Retina (tissue), 1 donor: Measurements from ENCODE around the gene DAPK1.

Experiments
- DNase-seq: peaks from one replicate; pipeline ENCODE4 v3.0.0-alpha.2; 2016

DAPK1 gene

GRCh38 chr9:87650611-87651295, 153.1 kb downstream of the DAPK1 start:
- DNase-seq, result no peak

- no peak for DNase-seq
These were observed 153.8 kb downstream of the DAPK1 start for GRCh38 chr9:87651431-87651830.

GRCh38 chr9:87653941-87654340, 156.3 kb downstream of the DAPK1 start:
- DNase-seq, result no peak

- DNase-seq, result no peak
These were observed 158.1 kb downstream of the DAPK1 start for GRCh38 chr9:87655731-87656130.

GRCh38 chr9:87656485-87656884, 158.8 kb downstream of the DAPK1 start:
- DNase-seq, result no peak

- no peak for DNase-seq
These were observed 159.5 kb downstream of the DAPK1 start for GRCh38 chr9:87657190-87657589.

- DNase-seq, result no peak
These were observed 160.2 kb downstream of the DAPK1 start for GRCh38 chr9:87657893-87658292.

- no peak for DNase-seq
These were observed 160.8 kb downstream of the DAPK1 start for GRCh38 chr9:87658511-87658910.

GRCh38 chr9:87659534-87660419, 162.1 kb downstream of the DAPK1 start:
- DNase-seq, result no peak

GRCh38 chr9:87661241-87661640, 163.6 kb downstream of the DAPK1 start:
- no peak for DNase-seq

GRCh38 chr9:87662808-87663528, 165.3 kb downstream of the DAPK1 start:
- DNase-seq, result peak; percentile 83

- no peak for DNase-seq
These were observed 165.9 kb downstream of the DAPK1 start for GRCh38 chr9:87663556-87663955.

- DNase-seq, result no peak
These were observed 166.7 kb downstream of the DAPK1 start for GRCh38 chr9:87664153-87665060.

GRCh38 chr9:87665505-87665904, 167.8 kb downstream of the DAPK1 start:
- peak; percentile 30 for DNase-seq

- DNase-seq, result no peak
These were observed 169.6 kb downstream of the DAPK1 start for GRCh38 chr9:87667164-87667738.

- DNase-seq, result no peak
These were observed 170.6 kb downstream of the DAPK1 start for GRCh38 chr9:87668222-87668621.

GRCh38 chr9:87668722-87669121, 171.1 kb downstream of the DAPK1 start:
- DNase-seq, result no peak

GRCh38 chr9:87670572-87671264, 173.1 kb downstream of the DAPK1 start:
- DNase-seq, result no peak

GRCh38 chr9:87671478-87671877, 173.8 kb downstream of the DAPK1 start:
- no peak for DNase-seq

- DNase-seq, result no peak
These were observed 174.3 kb downstream of the DAPK1 start for GRCh38 chr9:87671925-87672324.

GRCh38 chr9:87672586-87672985, 174.9 kb downstream of the DAPK1 start:
- no peak for DNase-seq
